Activated CD8-positive, alpha-beta memory T cell treated with anti-CD3 and anti-CD28 coated beads, Interleukin-2, amount 50 U/mL, for 24 hours (primary cell): Measurements from ENCODE around the gene CTDSPL2.
"Not testable (repeated sequence)": the region's sequence is repeated elsewhere in the genome, so short reads cannot be mapped to it uniquely, and the experiment has no call there.

ENCODE experiments used
- DNase-seq: peaks from one replicate; pipeline ENCODE4 v3.0.0-alpha.2; 2020; ENCODE audit errors: extremely low read depth

Gene CTDSPL2

GRCh38 chr15:44541282-44541958 lies 114.0 kb downstream of the CTDSPL2 start:
- DNase-seq, result no peak

- no peak for DNase-seq
Measured at GRCh38 chr15:44542596-44542995, 115.2 kb downstream of the CTDSPL2 start.

- not testable (repeated sequence) for DNase-seq
Measured at GRCh38 chr15:44544745-44545144, 117.3 kb downstream of the CTDSPL2 start.

- DNase-seq, result no peak
Measured at GRCh38 chr15:44545913-44546802, 118.7 kb downstream of the CTDSPL2 start.

- DNase-seq, result not testable (repeated sequence)
Measured at GRCh38 chr15:44549152-44549551, 121.7 kb downstream of the CTDSPL2 start.

GRCh38 chr15:44550256-44550655 lies 122.8 kb downstream of the CTDSPL2 start:
- no peak for DNase-seq

- no peak for DNase-seq
Measured at GRCh38 chr15:44550734-44551133, 123.3 kb downstream of the CTDSPL2 start.

- DNase-seq, result no peak
Measured at GRCh38 chr15:44554934-44555723, 127.7 kb downstream of the CTDSPL2 start.

- DNase-seq, result not testable (repeated sequence)
Measured at GRCh38 chr15:44560926-44561325, 133.5 kb downstream of the CTDSPL2 start.

- DNase-seq, result no peak
Measured at GRCh38 chr15:44565387-44566154, 138.1 kb downstream of the CTDSPL2 start.

- no peak for DNase-seq
Measured at GRCh38 chr15:44566155-44566540, 138.7 kb downstream of the CTDSPL2 start.

GRCh38 chr15:44568338-44568737 lies 140.9 kb downstream of the CTDSPL2 start:
- no peak for DNase-seq

- DNase-seq, result no peak
Measured at GRCh38 chr15:44569316-44569715, 141.9 kb downstream of the CTDSPL2 start.

- DNase-seq, result no peak
Measured at GRCh38 chr15:44570361-44570760, 142.9 kb downstream of the CTDSPL2 start.

- DNase-seq, result no peak
Measured at GRCh38 chr15:44573386-44573785, 146.0 kb downstream of the CTDSPL2 start.

- DNase-seq, result no peak
Measured at GRCh38 chr15:44574734-44575133, 147.3 kb downstream of the CTDSPL2 start.
